PFSK-1 (cell line): ENCODE results near the gene ATG9A.

Experiments used
- FOXP2 ChIP-seq: optimal IDR thresholded peaks from 2 replicates; pipeline ENCODE3; 2011; ENCODE audit warnings: borderline replicate concordance, control low read depth, inconsistent platforms; ENCODE audit not compliant: insufficient read depth; ENCODE audit errors: extremely low read length, extremely low read depth
- POLR2AphosphoS5 ChIP-seq: IDR thresholded peaks from 2 replicates; pipeline ENCODE4 v1.6.1; 2012; ENCODE audit warnings: low read depth, mild to moderate bottlenecking, control low read depth, low read length, moderate library complexity
- SIN3A ChIP-seq: IDR thresholded peaks from 2 replicates; pipeline ENCODE4 v1.6.1; 2012; ENCODE audit warnings: mild to moderate bottlenecking, low read length, moderate library complexity, borderline replicate concordance; ENCODE audit not compliant: insufficient read depth
- TAF1 ChIP-seq: IDR thresholded peaks from 2 replicates; pipeline ENCODE4 v1.6.1; 2012; ENCODE audit warnings: low read length, control low read depth, borderline replicate concordance; ENCODE audit not compliant: insufficient read depth
- TF ChIP-seq, protein P1 (sequence below), 2 experiments: IDR thresholded peaks; 2 replicates each; pipeline versions ENCODE4 v1.6.1 to v1.8.0; 2011 to 2012; ENCODE audit warnings: low read depth in 2 of 2, low read length in 2 of 2, control low read depth in 1 of 2, inconsistent platforms in 1 of 2, mild to moderate bottlenecking in 1 of 2, moderate library complexity in 1 of 2; ENCODE audit not compliant: insufficient read depth in 1 of 2

- peak; percentile 90 for TF ChIP-seq POLR2AphosphoS5
- peak; percentile 4; the same call in 1 of the 2 replicates for TF ChIP-seq SIN3A
- TF ChIP-seq TAF1 = peak; percentile 66; the same call in 1 of the 2 replicates
- peak; percentile 64 for TF ChIP-seq FOXP2
- TF ChIP-seq, protein P1, sequence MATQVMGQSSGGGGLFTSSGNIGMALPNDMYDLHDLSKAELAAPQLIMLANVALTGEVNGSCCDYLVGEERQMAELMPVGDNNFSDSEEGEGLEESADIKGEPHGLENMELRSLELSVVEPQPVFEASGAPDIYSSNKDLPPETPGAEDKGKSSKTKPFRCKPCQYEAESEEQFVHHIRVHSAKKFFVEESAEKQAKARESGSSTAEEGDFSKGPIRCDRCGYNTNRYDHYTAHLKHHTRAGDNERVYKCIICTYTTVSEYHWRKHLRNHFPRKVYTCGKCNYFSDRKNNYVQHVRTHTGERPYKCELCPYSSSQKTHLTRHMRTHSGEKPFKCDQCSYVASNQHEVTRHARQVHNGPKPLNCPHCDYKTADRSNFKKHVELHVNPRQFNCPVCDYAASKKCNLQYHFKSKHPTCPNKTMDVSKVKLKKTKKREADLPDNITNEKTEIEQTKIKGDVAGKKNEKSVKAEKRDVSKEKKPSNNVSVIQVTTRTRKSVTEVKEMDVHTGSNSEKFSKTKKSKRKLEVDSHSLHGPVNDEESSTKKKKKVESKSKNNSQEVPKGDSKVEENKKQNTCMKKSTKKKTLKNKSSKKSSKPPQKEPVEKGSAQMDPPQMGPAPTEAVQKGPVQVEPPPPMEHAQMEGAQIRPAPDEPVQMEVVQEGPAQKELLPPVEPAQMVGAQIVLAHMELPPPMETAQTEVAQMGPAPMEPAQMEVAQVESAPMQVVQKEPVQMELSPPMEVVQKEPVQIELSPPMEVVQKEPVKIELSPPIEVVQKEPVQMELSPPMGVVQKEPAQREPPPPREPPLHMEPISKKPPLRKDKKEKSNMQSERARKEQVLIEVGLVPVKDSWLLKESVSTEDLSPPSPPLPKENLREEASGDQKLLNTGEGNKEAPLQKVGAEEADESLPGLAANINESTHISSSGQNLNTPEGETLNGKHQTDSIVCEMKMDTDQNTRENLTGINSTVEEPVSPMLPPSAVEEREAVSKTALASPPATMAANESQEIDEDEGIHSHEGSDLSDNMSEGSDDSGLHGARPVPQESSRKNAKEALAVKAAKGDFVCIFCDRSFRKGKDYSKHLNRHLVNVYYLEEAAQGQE (IDR thresholded peaks at IDR 0.05; ENCODE audit: insufficient read depth in 1 of 2, low read depth in 2 of 2, low read length in 2 of 2) = no peak
These were observed 10.4 kb downstream of the ATG9A start, which contains the start of gene ABCB6 for GRCh38 chr2:219218732-219219701.
